GM12891 (cell line): ENCODE results near the gene CRCP.

Experiments
- DNase-seq: peaks from one replicate; pipeline ENCODE4 v3.0.0; 2011; ENCODE audit warnings: low spot score; ENCODE audit not compliant: insufficient read length
- FAIRE-seq: peaks from 2 replicates; lab custom pipeline; 2011; peaks lifted over from hg19 to GRCh38; lab: Jason Lieb, UNC
- PAX5 ChIP-seq: IDR thresholded peaks from 2 replicates; pipeline ENCODE4 v1.6.1; 2011; ENCODE audit warnings: low read length, moderate library complexity, mild to moderate bottlenecking; ENCODE audit not compliant: insufficient read depth, severe bottlenecking
- POLR2A ChIP-seq: IDR thresholded peaks from 2 replicates; pipeline ENCODE4 v1.6.1; 2011; ENCODE audit warnings: low read depth, low read length, control low read depth
- POLR2AphosphoS5 ChIP-seq: IDR thresholded peaks from 2 replicates; pipeline ENCODE4 v1.6.1; 2011; ENCODE audit warnings: low read depth, low read length, control low read depth
- POU2F2 ChIP-seq: IDR thresholded peaks from 2 replicates; pipeline ENCODE4 v1.6.1; 2011; ENCODE audit warnings: low read depth, mild to moderate bottlenecking, control low read depth, low read length, moderate library complexity
- SPI1 ChIP-seq: IDR thresholded peaks from 2 replicates; pipeline ENCODE4 v1.6.1; 2011; ENCODE audit warnings: low read depth, low read length, control low read depth
- TAF1 ChIP-seq: IDR thresholded peaks from 2 replicates; pipeline ENCODE4 v1.6.1; 2011; ENCODE audit warnings: low read depth, low read length, control low read depth

Gene CRCP

GRCh38 chr7:66176914-66177313 is 62.3 kb downstream of the CRCP start:
- no peak for FAIRE-seq
- no peak for DNase-seq
- TF ChIP-seq SPI1 (no peak), POLR2AphosphoS5 (no peak), POLR2A (no peak), POU2F2 (no peak), TAF1 (no peak), PAX5 (no peak)

- no peak for FAIRE-seq
- DNase-seq, result no peak
- no peak for TF ChIP-seq TAF1
These were observed 63.6 kb downstream of the CRCP start for GRCh38 chr7:66178258-66178657.

GRCh38 chr7:66181329-66181728 is 66.7 kb downstream of the CRCP start:
- no peak for DNase-seq
- no peak for FAIRE-seq
- TF ChIP-seq POU2F2 (no peak), POLR2AphosphoS5 (no peak), PAX5 (no peak), TAF1 (no peak), POLR2A (no peak), SPI1 (no peak)

- DNase-seq (no peak), FAIRE-seq (no peak)
- TF ChIP-seq TAF1, result no peak
- TF ChIP-seq SPI1, result no peak
- no peak for TF ChIP-seq POLR2A
- TF ChIP-seq PAX5, result no peak
- no peak for TF ChIP-seq POU2F2
- TF ChIP-seq POLR2AphosphoS5, result no peak
These were observed 67.2 kb downstream of the CRCP start for GRCh38 chr7:66181845-66182244.

GRCh38 chr7:66182920-66183319 is 68.3 kb downstream of the CRCP start:
- DNase-seq (no peak), FAIRE-seq (no peak)
- TF ChIP-seq POLR2A (no peak), POLR2AphosphoS5 (no peak), TAF1 (no peak), SPI1 (no peak), PAX5 (no peak), POU2F2 (no peak)

- DNase-seq, result no peak
- no peak for FAIRE-seq
These were observed 69.1 kb downstream of the CRCP start for GRCh38 chr7:66183700-66184099.

GRCh38 chr7:66185680-66186187 is 71.1 kb downstream of the CRCP start:
- FAIRE-seq, result no peak
- DNase-seq, result no peak
- TF ChIP-seq TAF1 (no peak), POU2F2 (no peak), SPI1 (no peak), PAX5 (no peak), POLR2A (no peak), POLR2AphosphoS5 (no peak)

More at GRCh38 chr7:66183700-66184099, 69.1 kb downstream of the CRCP start:
- no peak for TF ChIP-seq TAF1
- TF ChIP-seq POLR2AphosphoS5, result no peak
- no peak for TF ChIP-seq POLR2A
- TF ChIP-seq SPI1, result no peak
- no peak for TF ChIP-seq POU2F2
- TF ChIP-seq PAX5, result no peak

GRCh38 chr7:66186991-66187390 is 72.3 kb downstream of the CRCP start:
- FAIRE-seq, result no peak
- no peak for DNase-seq
- TF ChIP-seq POU2F2 (no peak), TAF1 (no peak), POLR2A (no peak), SPI1 (no peak), PAX5 (no peak), POLR2AphosphoS5 (no peak)

- no peak for FAIRE-seq
- DNase-seq, result no peak
These were observed 73.3 kb downstream of the CRCP start for GRCh38 chr7:66187905-66188304.

GRCh38 chr7:66188645-66189044 is 74.0 kb downstream of the CRCP start:
- TF ChIP-seq PAX5 (no peak), SPI1 (no peak), POU2F2 (no peak), POLR2AphosphoS5 (no peak), POLR2A (no peak), TAF1 (no peak)
- FAIRE-seq (no peak), DNase-seq (no peak)

More at GRCh38 chr7:66187905-66188304, 73.3 kb downstream of the CRCP start:
- TF ChIP-seq POLR2A, result no peak
- TF ChIP-seq POLR2AphosphoS5, result no peak
- no peak for TF ChIP-seq SPI1
- TF ChIP-seq POU2F2, result no peak
- no peak for TF ChIP-seq TAF1
- TF ChIP-seq PAX5, result no peak
